Neutrophil (primary cell): Measurements from ENCODE around the gene UROC1.
A peak's percentile ranks its signal among the peaks of the same experiment; 100 is the strongest.

Experiments used
- H3K27ac ChIP-seq: fragments of 200-600 bp; sonication (generic); 2 replicates; pipeline ENCODE4 v1.5.1; 2016; ENCODE audit warnings: mild to moderate bottlenecking, moderate library complexity
- H3K27me3 ChIP-seq: fragments of 200-600 bp; sonication (generic); 2 replicates; pipeline ENCODE4 v1.6.0; 2016; ENCODE audit warnings: mild to moderate bottlenecking
- H3K36me3 ChIP-seq: fragments of 200-600 bp; sonication (generic); 2 replicates; pipeline ENCODE4 v1.5.1; 2017
- H3K4me1 ChIP-seq, 2 experiments: fragments of 200-600 bp in 1 of 2; sonication (generic) in 1 of 2; 1 replicate in 1 of 2; 2 replicates in 1 of 2; pipeline versions ENCODE4 v1.5.1 to v1.6.1; 2013 to 2016; ENCODE audit warnings: low read depth in 1 of 2, low read length in 1 of 2, mild to moderate bottlenecking in 1 of 2, moderate library complexity in 1 of 2; ENCODE audit not compliant: control insufficient read depth in 1 of 2, insufficient read depth in 1 of 2
- H3K4me3 ChIP-seq, 2 experiments: fragments of 200-600 bp in 1 of 2; sonication (generic) in 1 of 2; 1 replicate in 1 of 2; 2 replicates in 1 of 2; pipeline ENCODE4 v1.5.1; 2013 to 2016; ENCODE audit warnings: low read depth in 1 of 2, low read length in 1 of 2, mild to moderate bottlenecking in 1 of 2, moderate library complexity in 1 of 2
- H3K9me3 ChIP-seq: fragments of 200-600 bp; sonication (generic); 2 replicates; pipeline ENCODE4 v1.5.1; 2016
- TF ChIP-seq, protein P1 (sequence below): fragments of 200-600 bp; sonication (generic); IDR thresholded peaks from 2 replicates; pipeline ENCODE4 v1.5.1; 2016; ENCODE audit warnings: antibody characterized with exemption

The UROC1 gene

DNA sequence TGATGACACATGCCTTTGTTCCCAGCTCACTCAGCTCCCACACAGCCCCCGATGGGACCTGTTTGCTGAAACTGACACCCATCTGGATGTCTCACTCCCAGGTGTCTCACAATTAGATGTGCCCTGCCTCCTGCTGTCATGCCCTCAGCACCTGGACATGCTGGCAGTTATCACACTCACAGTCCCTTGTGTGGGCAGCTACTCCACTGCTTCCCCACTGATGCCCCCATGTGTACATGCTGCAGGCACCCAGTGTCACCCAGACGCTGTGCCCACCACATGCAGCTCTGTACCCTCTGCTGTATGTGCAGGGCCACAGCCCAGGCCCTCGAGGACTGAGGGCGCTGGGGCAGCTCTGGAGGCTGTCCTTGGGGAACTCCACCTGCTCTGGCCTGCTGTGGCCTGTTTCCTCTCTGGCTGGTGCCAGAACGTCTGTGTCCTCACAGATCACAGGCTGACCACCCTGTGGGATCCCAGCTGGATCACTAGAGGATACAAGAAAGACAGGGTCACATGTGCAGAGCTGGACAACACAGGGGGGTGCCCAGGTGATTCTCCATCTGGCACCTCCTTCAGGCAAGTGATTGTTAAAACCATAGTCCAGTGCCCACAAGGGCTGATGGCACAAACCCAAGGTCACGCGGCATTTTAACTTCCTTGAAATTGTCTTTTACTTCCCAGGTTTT lies 27.2 kb upstream of the UROC1 start:
- no peak overlapping the region for H3K27ac ChIP-seq
- no peaks in the 10 kb centered on the region for H3K9me3 ChIP-seq
- no peak overlapping the region for H3K4me3 ChIP-seq
- H3K36me3 ChIP-seq: no peaks in the 10 kb centered on the region
- TF ChIP-seq, protein P1, sequence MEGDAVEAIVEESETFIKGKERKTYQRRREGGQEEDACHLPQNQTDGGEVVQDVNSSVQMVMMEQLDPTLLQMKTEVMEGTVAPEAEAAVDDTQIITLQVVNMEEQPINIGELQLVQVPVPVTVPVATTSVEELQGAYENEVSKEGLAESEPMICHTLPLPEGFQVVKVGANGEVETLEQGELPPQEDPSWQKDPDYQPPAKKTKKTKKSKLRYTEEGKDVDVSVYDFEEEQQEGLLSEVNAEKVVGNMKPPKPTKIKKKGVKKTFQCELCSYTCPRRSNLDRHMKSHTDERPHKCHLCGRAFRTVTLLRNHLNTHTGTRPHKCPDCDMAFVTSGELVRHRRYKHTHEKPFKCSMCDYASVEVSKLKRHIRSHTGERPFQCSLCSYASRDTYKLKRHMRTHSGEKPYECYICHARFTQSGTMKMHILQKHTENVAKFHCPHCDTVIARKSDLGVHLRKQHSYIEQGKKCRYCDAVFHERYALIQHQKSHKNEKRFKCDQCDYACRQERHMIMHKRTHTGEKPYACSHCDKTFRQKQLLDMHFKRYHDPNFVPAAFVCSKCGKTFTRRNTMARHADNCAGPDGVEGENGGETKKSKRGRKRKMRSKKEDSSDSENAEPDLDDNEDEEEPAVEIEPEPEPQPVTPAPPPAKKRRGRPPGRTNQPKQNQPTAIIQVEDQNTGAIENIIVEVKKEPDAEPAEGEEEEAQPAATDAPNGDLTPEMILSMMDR: no peak
- no peaks in the 10 kb centered on the region for H3K27me3 ChIP-seq
- peaks cover 25 to 27% of the 10 kb centered on the region in 2 experiments for H3K4me1 ChIP-seq

DNA sequence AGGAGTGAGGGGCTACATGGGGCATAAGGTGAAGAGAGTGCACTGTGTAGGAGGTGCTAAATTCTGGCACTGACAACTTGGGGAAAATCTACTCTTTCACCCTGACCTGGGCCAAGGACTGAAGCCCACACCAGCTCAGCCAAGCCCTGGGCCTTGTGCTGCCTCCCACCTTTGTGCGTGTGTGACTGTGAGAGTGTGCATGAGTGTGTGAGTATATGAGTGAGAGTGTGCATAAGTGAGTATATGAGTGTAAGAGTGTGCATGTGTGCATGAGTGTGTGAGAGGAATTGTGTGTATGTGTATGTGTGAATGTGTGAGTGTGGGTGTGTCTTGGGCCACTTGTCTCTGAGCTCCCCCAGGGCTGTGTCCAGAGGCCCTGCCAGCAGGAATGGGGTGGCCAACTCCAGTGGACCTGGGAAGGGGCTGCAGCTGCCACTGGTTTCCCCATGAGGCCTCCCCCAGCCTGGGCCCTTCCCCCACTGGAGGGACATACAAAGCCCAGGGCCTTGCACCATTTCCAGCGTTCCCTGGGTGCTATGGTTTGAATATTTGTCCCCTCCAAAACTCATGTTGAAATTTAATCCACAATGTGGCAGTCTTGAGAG lies 26.0 kb upstream of the UROC1 start:
- H3K27me3 ChIP-seq: no peaks in the 10 kb centered on the region
- peaks cover 19% of the 10 kb centered on the region in 2 experiments for H3K4me1 ChIP-seq
- H3K36me3 ChIP-seq: no peaks in the 10 kb centered on the region
- H3K4me3 ChIP-seq: no peak overlapping the region
- no peaks in the 10 kb centered on the region for H3K9me3 ChIP-seq
- H3K27ac ChIP-seq: no peak overlapping the region
- TF ChIP-seq, protein P1: no peak

DNA sequence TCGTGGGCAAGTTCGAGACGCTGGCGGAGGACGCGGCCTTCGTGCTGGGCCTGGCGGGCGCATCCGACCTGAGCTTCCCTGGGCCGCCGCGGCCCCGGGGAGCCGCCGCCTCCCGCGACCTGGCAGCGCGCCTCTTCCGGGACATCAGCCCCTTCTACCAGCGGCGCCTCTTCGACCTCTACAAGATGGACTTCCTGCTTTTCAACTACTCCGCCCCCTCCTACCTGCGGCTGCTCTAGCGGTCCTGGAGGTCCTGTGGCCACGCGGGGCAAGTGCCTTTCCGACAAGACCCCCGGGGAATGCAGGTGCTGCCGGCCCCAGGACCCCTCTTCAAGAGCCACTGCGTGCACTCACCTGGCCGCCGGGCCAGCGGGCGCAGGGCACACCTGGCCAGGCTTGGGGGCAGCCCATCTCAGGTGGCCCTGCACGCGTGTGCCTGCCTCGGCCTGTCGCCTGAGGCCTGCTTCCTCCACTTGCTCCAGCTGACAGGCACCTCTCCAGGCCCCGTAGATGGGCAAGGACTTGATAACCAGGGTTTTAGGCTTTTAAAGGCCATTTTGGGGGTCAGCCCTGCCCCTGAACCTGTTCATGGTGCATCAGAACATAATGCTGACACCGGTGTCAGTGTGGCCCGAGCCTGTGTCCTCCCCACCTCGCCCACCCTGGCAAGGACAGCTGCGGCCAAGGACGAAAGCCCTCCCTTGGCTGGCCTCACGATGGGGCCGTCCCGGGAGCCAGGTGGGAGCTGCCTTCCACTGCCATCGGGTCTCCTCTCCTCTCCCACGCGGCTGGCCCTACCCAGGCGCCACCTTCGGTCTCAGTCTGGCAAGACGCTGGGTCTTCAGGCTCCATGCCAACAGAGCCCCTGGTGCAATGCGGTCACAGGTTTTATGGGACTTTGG lies 25.0 kb upstream of the UROC1 start:
- Histone ChIP-seq H3K4me3 (no peak overlapping the region), H3K4me1 (peaks cover 19% of the 10 kb centered on the region in 2 experiments), H3K9me3 (no peaks in the 10 kb centered on the region), H3K27ac (no peak overlapping the region), H3K27me3 (no peaks in the 10 kb centered on the region), H3K36me3 (no peaks in the 10 kb centered on the region)
- TF ChIP-seq, protein P1: no peak

DNA sequence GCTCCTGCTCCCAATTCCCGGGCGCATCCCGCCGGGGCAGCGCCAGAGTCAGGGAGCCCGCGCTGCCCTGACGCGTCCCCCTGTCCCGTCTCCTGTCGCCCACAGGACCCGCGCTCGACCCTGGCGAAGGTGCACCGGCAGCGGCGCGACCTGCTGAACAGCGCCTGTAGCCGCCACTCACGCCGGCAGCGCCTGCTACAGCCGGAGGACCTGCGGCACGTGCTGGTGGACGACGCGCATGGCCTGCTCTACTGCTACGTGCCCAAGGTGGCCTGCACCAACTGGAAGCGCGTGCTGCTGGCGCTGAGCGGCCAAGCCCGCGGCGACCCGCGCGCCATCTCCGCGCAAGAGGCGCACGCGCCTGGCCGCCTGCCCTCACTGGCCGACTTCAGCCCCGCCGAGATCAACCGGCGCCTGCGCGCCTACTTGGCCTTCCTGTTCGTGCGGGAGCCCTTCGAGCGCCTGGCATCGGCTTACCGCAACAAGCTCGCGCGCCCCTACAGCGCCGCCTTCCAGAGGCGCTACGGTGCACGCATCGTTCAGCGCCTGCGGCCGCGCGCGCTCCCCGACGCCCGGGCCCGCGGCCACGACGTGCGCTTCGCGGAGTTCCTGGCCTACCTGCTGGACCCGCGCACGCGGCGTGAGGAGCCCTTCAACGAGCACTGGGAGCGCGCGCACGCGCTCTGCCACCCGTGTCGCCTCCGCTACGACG lies 24.2 kb upstream of the UROC1 start:
- H3K4me1 ChIP-seq: peaks cover 19% of the 10 kb centered on the region in 2 experiments
- H3K27ac ChIP-seq: peak overlapping the region; percentile 89
- no peak overlapping the region for H3K4me3 ChIP-seq
- no peaks in the 10 kb centered on the region for H3K36me3 ChIP-seq
- no peaks in the 10 kb centered on the region for H3K9me3 ChIP-seq
- TF ChIP-seq, protein P1: no peak
- no peaks in the 10 kb centered on the region for H3K27me3 ChIP-seq

DNA sequence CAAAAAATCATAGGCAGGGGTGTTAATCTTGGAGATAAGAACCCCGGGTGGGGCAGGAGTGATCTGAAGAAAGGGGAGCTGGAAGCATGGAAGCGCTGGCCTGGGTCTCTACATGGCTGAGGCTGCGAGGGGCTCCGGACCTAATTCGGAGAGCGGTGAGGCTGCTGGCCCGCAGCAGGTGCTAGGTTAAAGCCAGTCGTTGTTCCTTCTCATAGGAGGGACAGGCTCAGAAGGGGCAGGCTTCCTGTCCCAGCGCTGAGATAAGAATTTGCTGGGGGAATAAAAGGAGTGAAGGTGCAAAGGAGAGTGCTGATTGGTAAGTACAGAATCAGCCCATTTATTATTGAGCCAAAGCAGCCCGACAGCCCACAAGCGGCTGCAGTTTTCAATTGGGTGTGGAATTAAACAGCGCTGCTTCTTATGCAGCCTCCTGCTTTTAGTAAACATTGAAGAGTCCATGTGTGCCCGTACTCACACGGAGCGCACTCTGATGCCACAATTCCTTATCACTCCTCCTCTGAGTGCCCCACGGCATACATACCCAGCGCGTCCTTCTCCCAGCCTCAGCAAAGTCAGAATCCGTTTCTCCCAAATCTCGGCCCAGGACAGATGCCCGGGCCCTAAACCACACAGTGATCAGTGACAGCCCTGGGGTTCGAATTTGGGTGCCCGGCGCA lies 23.5 kb upstream of the UROC1 start:
- TF ChIP-seq, protein P1: no peak
- Histone ChIP-seq H3K4me3 (peak overlapping the region; percentile 32 to 62), H3K27ac (peak overlapping the region; percentile 89), H3K9me3 (no peaks in the 10 kb centered on the region), H3K36me3 (no peaks in the 10 kb centered on the region), H3K4me1 (peaks cover 19% of the 10 kb centered on the region in 2 experiments), H3K27me3 (no peaks in the 10 kb centered on the region)
